ENCODE measurements around the gene SFXN5. TPM values are rescaled to one million over a fixed set of nuclear protein-coding genes. Genes with fewer than 3 reads are reported as not detected.
"Not testable (repeated sequence)": the region's sequence is repeated elsewhere in the genome, so short reads cannot be mapped to it uniquely, and the experiment has no call there.

SFXN5 gene
- total RNA-seq, 6 experiments from 2014 or later = 10.2 to 17.0 (median 14.7) TPM

GRCh38 chr2:73103018-73103542, 31.6 kb upstream of the SFXN5 start:
- peaks cover 82% of the 10 kb centered on the region for H3K4me1 Mint-ChIP-seq (ENCODE audit: low read depth)
- H3K9me3 Mint-ChIP-seq = no peaks in the 10 kb centered on the region
- no peaks in the 10 kb centered on the region; the same call in 1 of the 2 replicates for H3K27me3 Mint-ChIP-seq (ENCODE audit: insufficient read depth)
- peak overlapping the region; percentile 72 for H3K27ac Mint-ChIP-seq
- TF ChIP-seq CTCF (IDR thresholded peaks at IDR 0.05) = no peak
- DNase-seq = no peak
- H3K36me3 Mint-ChIP-seq (ENCODE audit: low read depth) = peaks cover 14% of the 10 kb centered on the region
- H3K4me3 Mint-ChIP-seq = peak overlapping the region; percentile 50

GRCh38 chr2:73101626-73102256, 30.2 kb upstream of the SFXN5 start:
- no peak for DNase-seq

GRCh38 chr2:73100956-73101355, 29.4 kb upstream of the SFXN5 start:
- Mint-ChIP-seq H3K4me3 (no peak overlapping the region), H3K4me1 (ENCODE audit: low read depth) (peaks cover 81% of the 10 kb centered on the region), H3K27me3 (ENCODE audit: insufficient read depth) (no peaks in the 10 kb centered on the region; the same call in none of the 2 replicates), H3K27ac (peak overlapping the region; percentile 72; the same call in 1 of the 2 replicates), H3K36me3 (ENCODE audit: low read depth) (peaks cover 13% of the 10 kb centered on the region), H3K9me3 (no peaks in the 10 kb centered on the region)
- no peak for DNase-seq
- no peak for TF ChIP-seq CTCF (IDR thresholded peaks at IDR 0.05)

More at GRCh38 chr2:73101626-73102256, 30.2 kb upstream of the SFXN5 start:
- no peak for TF ChIP-seq CTCF (IDR thresholded peaks at IDR 0.05)
- no peaks in the 10 kb centered on the region; the same call in 1 of the 2 replicates for H3K27me3 Mint-ChIP-seq (ENCODE audit: insufficient read depth)
- H3K27ac Mint-ChIP-seq = peak overlapping the region; percentile 72
- H3K36me3 Mint-ChIP-seq (ENCODE audit: low read depth) = peaks cover 14% of the 10 kb centered on the region
- H3K9me3 Mint-ChIP-seq = no peaks in the 10 kb centered on the region
- H3K4me1 Mint-ChIP-seq (ENCODE audit: low read depth) = peaks cover 82% of the 10 kb centered on the region
- peak overlapping the region; percentile 50 for H3K4me3 Mint-ChIP-seq

- Mint-ChIP-seq H3K4me3 (no peak overlapping the region), H3K36me3 (ENCODE audit: low read depth) (peaks cover under 1% of the 10 kb centered on the region; the same call in 1 of the 2 replicates), H3K27me3 (ENCODE audit: insufficient read depth) (no peaks in the 10 kb centered on the region; the same call in none of the 2 replicates), H3K9me3 (no peaks in the 10 kb centered on the region), H3K4me1 (ENCODE audit: low read depth) (peaks cover 66% of the 10 kb centered on the region), H3K27ac (no peak overlapping the region; the same call in 1 of the 2 replicates)
- no peak for DNase-seq
- TF ChIP-seq CTCF (IDR thresholded peaks at IDR 0.05) = no peak
Measured at GRCh38 chr2:73099486-73099885, 28.0 kb upstream of the SFXN5 start.

GRCh38 chr2:73095910-73096309, 24.4 kb upstream of the SFXN5 start:
- peak overlapping the region; percentile 21; the same call in 1 of the 2 replicates for H3K27ac Mint-ChIP-seq
- no peak for DNase-seq
- H3K4me1 Mint-ChIP-seq (ENCODE audit: low read depth) = peaks cover 66% of the 10 kb centered on the region
- no peak for TF ChIP-seq CTCF (IDR thresholded peaks at IDR 0.05)
- H3K27me3 Mint-ChIP-seq (ENCODE audit: insufficient read depth) = peaks cover 4% of the 10 kb centered on the region
- H3K36me3 Mint-ChIP-seq (ENCODE audit: low read depth) = no peaks in the 10 kb centered on the region; the same call in 1 of the 2 replicates
- no peak overlapping the region for H3K4me3 Mint-ChIP-seq
- no peaks in the 10 kb centered on the region for H3K9me3 Mint-ChIP-seq

GRCh38 chr2:73093601-73094218, 22.2 kb upstream of the SFXN5 start:
- H3K4me3 Mint-ChIP-seq; DNase-seq; H3K9me3 Mint-ChIP-seq; H3K36me3 Mint-ChIP-seq (ENCODE audit: low read depth); H3K27me3 Mint-ChIP-seq (ENCODE audit: insufficient read depth): not testable (repeated sequence)
- Mint-ChIP-seq H3K27ac (peak overlapping the region; percentile 96), H3K4me1 (ENCODE audit: low read depth) (peaks cover 82% of the 10 kb centered on the region)
